HCT116 (cell line): ENCODE data around the gene NOS1. TPM values are rescaled to one million over a fixed set of nuclear protein-coding genes. Genes with fewer than 3 reads are reported as not detected.

ENCODE experiments used
- ATAC-seq: fragments of 200-7000 bp; cut with Tn5 transposase; 2 replicates; pipeline ENCODE4 v1.9.1; 2020; ENCODE audit warnings: mild to moderate bottlenecking, moderate library complexity
- BruUV-seq: library from RNA; stranded (reverse); fragments of 400-500 nt; replicated peaks from 2 replicates; lab custom pipeline; 2021; lab: Mats Ljungman, UMichigan
- CTCF ChIA-PET: fragments of 300-600 bp; sonication (Branson Sonifier 250); formaldehyde crosslinking; loops from one replicate; lab custom pipeline; 2021; ENCODE audit warnings: antibody characterized with exemption; lab: Charles Lee
- POLR2A ChIA-PET: fragments of 300-600, 350-600 bp; sonication (Branson Sonifier 250); formaldehyde crosslinking; loops from one replicate; lab custom pipeline; 2021; ENCODE audit warnings: antibody characterized with exemption; lab: Charles Lee
- RAD21 ChIA-PET, 2 experiments: fragments of 300-600 bp; sonication (Branson Sonifier 250); formaldehyde crosslinking; loops; one replicate each; lab custom pipeline; 2023; ENCODE audit warnings: low total read pairs in 2 of 2; ENCODE audit not compliant: uncharacterized antibody in 2 of 2, unreplicated experiment in 2 of 2, low non-redundant PET in 1 of 2; lab: Charles Lee
- DNase-seq: peaks from one replicate; pipeline ENCODE4 v3.0.0-alpha.2; 2010; ENCODE audit warnings: low read depth, low spot score
- H2AFZ ChIP-seq: fragments of 200-600 bp; shearing (Covaris generic), sonication (generic); 2 replicates; pipeline ENCODE4 v1.6.1; 2017; ENCODE audit warnings: low read depth, mixed run types, mixed read lengths, antibody characterized with exemption, low read length; ENCODE audit not compliant: poor library complexity, severe bottlenecking
- H3K27ac ChIP-seq: 2 replicates; pipeline ENCODE4 v1.5.1; 2012; ENCODE audit warnings: low read depth, low read length
- H3K27me3 ChIP-seq: fragments of 200-600 bp; sonication (generic); 2 replicates; pipeline ENCODE4 v1.6.1; 2016; ENCODE audit warnings: mixed run types, low read length, mixed read lengths; ENCODE audit not compliant: insufficient read depth
- H3K36me3 ChIP-seq, 2 experiments: fragments of 200-500 bp in 1 of 2; fragments of 200-600 bp in 1 of 2; sonication (Bioruptor generic) in 1 of 2; sonication (generic) in 1 of 2; 2 replicates each; pipeline versions ENCODE4 v1.5.1 to v1.6.1; 2014 to 2016; ENCODE audit warnings: low read length in 2 of 2, inconsistent platforms in 1 of 2, mixed read lengths in 1 of 2, mixed run types in 1 of 2; ENCODE audit not compliant: insufficient read depth in 2 of 2, control insufficient read depth in 1 of 2
- H3K4me1 ChIP-seq, 2 experiments: fragments of 200-600 bp in 1 of 2; sonication (generic) in 1 of 2; 2 replicates each; pipeline versions ENCODE4 v1.5.1 to v1.6.1; 2012 to 2017; ENCODE audit warnings: low read length in 2 of 2, inconsistent platforms in 1 of 2, mild to moderate bottlenecking in 1 of 2, mixed read lengths in 1 of 2, mixed run types in 1 of 2, moderate library complexity in 1 of 2; ENCODE audit not compliant: insufficient read depth in 2 of 2, control insufficient read depth in 1 of 2
- H3K4me2 ChIP-seq: fragments of 200-600 bp; sonication (generic); 2 replicates; pipeline ENCODE4 v1.6.1; 2017; ENCODE audit warnings: mixed run types, low read length, mixed read lengths
- H3K4me3 ChIP-seq, 2 experiments: fragments of 200-600 bp in 1 of 2; sonication (generic) in 1 of 2; replicated peaks in 1 of 2; 2 replicates each; pipeline ENCODE4 v1.5.1; 2011 to 2016; ENCODE audit warnings: low read length in 2 of 2, control low read depth in 1 of 2, low read depth in 1 of 2, mild to moderate bottlenecking in 1 of 2, mixed read lengths in 1 of 2, mixed run types in 1 of 2
- H3K79me2 ChIP-seq: fragments of 200-600 bp; sonication (generic); 2 replicates; pipeline ENCODE4 v1.6.1; 2017; ENCODE audit warnings: mild to moderate bottlenecking, mixed run types, low read length, moderate library complexity, mixed read lengths; ENCODE audit not compliant: insufficient read depth
- H3K9ac ChIP-seq: fragments of 200-600 bp; sonication (generic); 2 replicates; pipeline ENCODE4 v1.6.1; 2016; ENCODE audit warnings: low read length, mixed read lengths
- H3K9me2 ChIP-seq: fragments of 200-600 bp; sonication (generic), shearing (Covaris generic); 2 replicates; pipeline ENCODE4 v1.6.1; 2017; ENCODE audit warnings: mixed run types, mild to moderate bottlenecking, moderate library complexity; ENCODE audit not compliant: insufficient read depth
- H3K9me3 ChIP-seq, 2 experiments: fragments of 200-500 bp in 1 of 2; fragments of 200-600 bp in 1 of 2; sonication (Bioruptor generic) in 1 of 2; sonication (generic) in 1 of 2; 2 replicates each; pipeline ENCODE4 v1.6.1; 2014 to 2017; ENCODE audit warnings: low read length in 2 of 2, mixed read lengths in 2 of 2, inconsistent platforms in 1 of 2, low read depth in 1 of 2, mild to moderate bottlenecking in 1 of 2, mixed run types in 1 of 2, moderate library complexity in 1 of 2; ENCODE audit not compliant: control insufficient read depth in 1 of 2, insufficient read depth in 1 of 2
- H4K20me1 ChIP-seq: fragments of 200-600 bp; sonication (generic), shearing (Covaris generic); 2 replicates; pipeline ENCODE4 v1.6.1; 2017; ENCODE audit warnings: mixed run types, mild to moderate bottlenecking, moderate library complexity; ENCODE audit not compliant: insufficient read depth
- CBX3 ChIP-seq: IDR thresholded peaks from 2 replicates; pipeline ENCODE4 v1.6.1; 2012; ENCODE audit warnings: low read depth
- ELF1 ChIP-seq: IDR thresholded peaks from 2 replicates; pipeline ENCODE4 v1.6.1; 2012; ENCODE audit warnings: low read depth, borderline replicate concordance
- EZH2phosphoT487 ChIP-seq: fragments of 200-600 bp; IDR thresholded peaks from 2 replicates; pipeline ENCODE4 v1.6.1; 2018; ENCODE audit warnings: antibody characterized with exemption, borderline replicate concordance
- JUND ChIP-seq: IDR thresholded peaks from 2 replicates; pipeline ENCODE4 v1.6.1; 2012
- POLR2A ChIP-seq: IDR thresholded peaks from 2 replicates; pipeline ENCODE4 v1.7.0; 2011; ENCODE audit warnings: borderline replicate concordance; ENCODE audit not compliant: insufficient read depth, insufficient read length; ENCODE audit errors: extremely low read depth
- POLR2AphosphoS5 ChIP-seq: IDR thresholded peaks from 2 replicates; pipeline ENCODE4 v1.6.1; 2011; ENCODE audit warnings: mild to moderate bottlenecking, low read depth, low read length, moderate library complexity
- YY1 ChIP-seq: IDR thresholded peaks from 2 replicates; pipeline ENCODE4 v1.6.1; 2011; ENCODE audit warnings: low read length, low read depth, moderate library complexity, mild to moderate bottlenecking; ENCODE audit not compliant: insufficient replicate concordance; ENCODE audit errors: extremely low read depth
- intact Hi-C: fragments of 100-400 bp; cut with micrococcal nuclease; formaldehyde crosslinking; loops from 2 replicates; pipeline ENCODE4 v1.10.0; 2022
- total RNA-seq: library from RNA; stranded (reverse); gene quantifications from one replicate; pipeline ENCODE4 v1.2.1, GENCODE V29; 2021; ENCODE audit not compliant: unreplicated experiment
- TF ChIP-seq, protein P1 (sequence below): IDR thresholded peaks from 2 replicates; pipeline ENCODE4 v1.6.1; 2011; ENCODE audit warnings: mild to moderate bottlenecking, low read length, moderate library complexity; ENCODE audit not compliant: insufficient replicate concordance; ENCODE audit errors: extremely low read depth

NOS1 gene
- total RNA-seq, 1 experiment from 2014 or later = 0.22 TPM

DNA sequence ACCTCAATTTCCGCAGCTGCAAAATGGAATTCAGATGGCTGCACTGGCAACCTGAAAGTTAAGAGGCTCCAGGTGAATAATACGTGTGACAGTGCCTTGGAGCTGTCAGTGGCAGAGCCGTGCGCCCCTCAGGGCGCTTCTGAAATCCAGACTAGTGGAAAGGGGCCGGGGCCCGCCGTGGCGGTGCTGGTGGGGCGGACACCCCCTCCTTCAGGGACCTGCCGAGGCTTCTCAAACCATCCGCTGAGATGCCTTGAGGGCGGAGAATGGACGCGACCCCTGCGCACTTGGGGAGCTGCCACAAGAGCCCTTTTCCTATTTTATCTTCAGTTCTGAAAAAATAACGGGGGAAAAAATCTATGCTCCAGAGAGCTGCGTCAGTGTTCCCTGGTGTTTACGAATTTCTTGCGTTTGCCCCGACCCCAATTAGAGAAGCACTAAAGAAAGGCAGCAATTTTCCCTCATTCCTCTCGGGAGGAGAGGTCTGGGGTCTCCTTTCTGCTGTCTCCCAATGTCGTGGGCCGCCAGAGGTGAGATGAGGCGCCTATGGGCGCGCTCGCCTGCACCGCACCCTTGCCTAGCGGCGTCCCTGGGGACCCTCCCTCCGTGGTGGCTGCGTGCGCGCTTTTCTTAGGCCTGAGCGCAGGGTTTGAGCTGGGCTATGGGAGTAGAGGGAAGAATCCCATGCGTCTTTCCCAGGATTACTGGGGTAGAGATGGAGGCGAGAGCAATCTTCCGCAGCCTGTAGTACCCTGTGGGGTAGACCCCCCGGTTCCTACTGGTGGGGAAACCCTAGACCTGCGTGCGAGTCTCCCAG, 2.2 kb downstream of the NOS1 start:
- no TSS peak for BruUV-seq
- intact Hi-C loops = no loop called here
- H3K4me1 ChIP-seq = no peaks in the 10 kb centered on the region
- no peak overlapping the region for H3K4me2 ChIP-seq
- DNase-seq (no peak), ATAC-seq (no peak)
- H2AFZ ChIP-seq = no peak overlapping the region
- H3K79me2 ChIP-seq = no peaks in the 10 kb centered on the region
- TF ChIP-seq YY1 = no peak
- no peak for TF ChIP-seq CBX3
- no peak for TF ChIP-seq JUND
- TF ChIP-seq POLR2AphosphoS5 = no peak
- TF ChIP-seq, protein P1, sequence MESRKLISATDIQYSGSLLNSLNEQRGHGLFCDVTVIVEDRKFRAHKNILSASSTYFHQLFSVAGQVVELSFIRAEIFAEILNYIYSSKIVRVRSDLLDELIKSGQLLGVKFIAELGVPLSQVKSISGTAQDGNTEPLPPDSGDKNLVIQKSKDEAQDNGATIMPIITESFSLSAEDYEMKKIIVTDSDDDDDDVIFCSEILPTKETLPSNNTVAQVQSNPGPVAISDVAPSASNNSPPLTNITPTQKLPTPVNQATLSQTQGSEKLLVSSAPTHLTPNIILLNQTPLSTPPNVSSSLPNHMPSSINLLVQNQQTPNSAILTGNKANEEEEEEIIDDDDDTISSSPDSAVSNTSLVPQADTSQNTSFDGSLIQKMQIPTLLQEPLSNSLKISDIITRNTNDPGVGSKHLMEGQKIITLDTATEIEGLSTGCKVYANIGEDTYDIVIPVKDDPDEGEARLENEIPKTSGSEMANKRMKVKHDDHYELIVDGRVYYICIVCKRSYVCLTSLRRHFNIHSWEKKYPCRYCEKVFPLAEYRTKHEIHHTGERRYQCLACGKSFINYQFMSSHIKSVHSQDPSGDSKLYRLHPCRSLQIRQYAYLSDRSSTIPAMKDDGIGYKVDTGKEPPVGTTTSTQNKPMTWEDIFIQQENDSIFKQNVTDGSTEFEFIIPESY = no peak
- TF ChIP-seq POLR2A = no peak
- TF ChIP-seq EZH2phosphoT487 = no peak
- no peak for TF ChIP-seq ELF1
- TF ChIP-seq, all 23 proteins: peak for 0
- no peaks in the 10 kb centered on the region for H3K36me3 ChIP-seq
- no peak overlapping the region for H3K27ac ChIP-seq
- no peak overlapping the region for H3K4me3 ChIP-seq
- ChIA-PET RAD21 (no interaction called here), POLR2A (no interaction called here), CTCF (interaction anchor here (1.1 kb wide), 1 partner anchor 8 kb away, joined by 3 read pairs; no protein-coding TSS in a partner anchor)
- no peaks in the 10 kb centered on the region for H3K9me2 ChIP-seq
- no peaks in the 10 kb centered on the region for H3K9me3 ChIP-seq
- no peaks in the 10 kb centered on the region for H4K20me1 ChIP-seq
- H3K27me3 ChIP-seq = peaks cover 29% of the 10 kb centered on the region; the same call in 1 of the 2 replicates
- H3K9ac ChIP-seq = no peak overlapping the region
